T-helper 17 cell (primary cell): ENCODE data around the gene TMEM131. TPM values are rescaled to one million over a fixed set of nuclear protein-coding genes. Genes with fewer than 3 reads are reported as not detected.
A peak's percentile ranks its signal among the peaks of the same experiment; 100 is the strongest.
"Not testable (repeated sequence)": the region's sequence is repeated elsewhere in the genome, so short reads cannot be mapped to it uniquely, and the experiment has no call there.

Experiments used
- ATAC-seq: fragments of 150-1000 bp; cut with Tn5 transposase; 2 replicates; pipeline ENCODE4 v1.10.0; 2021; ENCODE audit warnings: mild to moderate bottlenecking, moderate library complexity
- DNase-seq, 3 donors: peaks; one replicate each; pipeline versions ENCODE4 v3.0.0 to v3.0.0-alpha.2; 2020 to 2021
- H3K9me3 ChIP-seq: one replicate; pipeline ENCODE4 v1.7.0; 2013; ENCODE audit warnings: low read length, mild to moderate bottlenecking; ENCODE audit not compliant: control insufficient read depth, poor library complexity, severe bottlenecking
- H3K27ac Mint-ChIP-seq: one replicate; pipeline ENCODE4 v1.8.0; 2022; ENCODE audit warnings: mild to moderate bottlenecking, moderate library complexity, mixed read lengths
- H3K27me3 Mint-ChIP-seq: one replicate; pipeline ENCODE4 v1.8.0; 2022; ENCODE audit warnings: mixed read lengths
- H3K36me3 Mint-ChIP-seq: one replicate; pipeline ENCODE4 v1.8.0; 2022; ENCODE audit warnings: low read depth, mixed read lengths
- H3K4me1 Mint-ChIP-seq: one replicate; pipeline ENCODE4 v1.8.0; 2022; ENCODE audit warnings: mild to moderate bottlenecking, mixed read lengths
- H3K4me3 Mint-ChIP-seq: one replicate; pipeline ENCODE4 v1.8.0; 2022; ENCODE audit warnings: mild to moderate bottlenecking, moderate library complexity, mixed read lengths
- total RNA-seq, 4 donors: library from RNA in 2 of 4; stranded (reverse) in 2 of 4; gene quantifications; one replicate each; pipeline ENCODE4 v1.2.3 and lab custom pipeline; 2022 to 2026

The TMEM131 gene
- total RNA-seq, 2 donors from 2014 or later, result 41.0 to 43.2 TPM

DNA sequence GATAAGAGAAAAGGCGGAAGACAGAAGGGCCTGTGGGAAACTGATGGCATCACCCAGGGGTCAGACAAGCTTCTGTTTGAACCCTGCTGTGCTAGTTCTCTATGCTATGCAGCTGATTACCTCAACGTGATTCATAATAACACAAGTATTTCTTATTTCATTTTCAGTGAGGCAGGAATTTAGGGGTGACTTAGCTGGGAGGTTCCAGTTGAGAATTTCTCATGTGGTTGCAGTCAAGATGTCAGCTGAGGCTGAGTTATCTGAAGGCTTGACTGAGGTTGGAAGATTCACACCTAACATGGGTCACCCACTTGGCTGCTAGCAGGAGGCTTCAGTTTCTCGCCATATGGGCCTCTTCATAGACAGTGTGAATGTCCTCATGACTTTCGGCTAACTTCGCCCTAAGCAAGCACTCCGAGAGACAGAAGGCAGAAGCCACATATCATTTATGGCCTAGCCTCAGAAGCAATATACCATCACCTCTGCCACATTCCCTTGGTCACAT, 34.0 kb upstream of the TMEM131 start:
- peaks cover 33% of the 10 kb centered on the region for H3K27me3 Mint-ChIP-seq

DNA sequence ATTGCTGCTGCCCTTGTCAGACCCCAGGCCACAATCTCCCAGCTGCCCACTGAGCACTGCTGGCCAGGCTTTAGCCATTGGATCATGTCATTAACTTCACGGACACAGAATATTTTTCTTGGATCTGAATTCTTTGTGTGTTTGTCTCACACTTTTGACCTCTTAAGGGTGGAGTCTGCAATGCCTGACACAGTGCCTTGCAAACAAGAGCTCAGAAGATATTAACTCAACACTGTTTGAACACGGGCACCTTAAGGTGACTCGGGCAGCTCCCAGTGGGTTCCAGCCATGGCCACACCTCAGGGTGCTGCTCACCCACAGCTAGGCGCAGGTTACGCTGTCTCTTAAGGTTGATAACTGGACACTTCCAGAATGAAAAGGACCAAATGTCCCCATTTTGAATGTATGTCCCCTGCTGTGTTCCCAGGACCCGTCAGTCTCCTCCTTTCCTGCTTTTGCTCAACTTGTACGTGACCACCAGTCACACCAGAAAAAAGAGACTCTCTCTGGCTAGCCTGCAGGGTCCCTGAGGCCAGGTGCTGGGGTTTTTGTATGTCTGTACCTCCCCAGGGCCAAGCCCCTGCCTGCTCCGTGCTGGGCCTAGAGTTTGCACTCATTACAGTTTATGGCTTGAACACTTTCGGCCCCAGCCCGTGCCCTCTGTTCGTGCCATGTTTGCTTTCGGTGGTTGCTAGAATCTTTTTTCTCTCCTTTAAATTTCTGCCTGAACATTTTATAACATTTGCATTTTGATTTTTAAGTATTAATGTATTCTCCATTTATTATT, 33.4 kb upstream of the TMEM131 start:
- Mint-ChIP-seq H3K27ac (peak overlapping the region; percentile 34), H3K4me1 (peaks cover 27% of the 10 kb centered on the region)
- DNase-seq, result no peak

More for the DNA sequence above, 34.0 kb upstream of the TMEM131 start:
- no peak overlapping the region for H3K27ac Mint-ChIP-seq
- ATAC-seq (no peak), DNase-seq (no peak)
- H3K4me1 Mint-ChIP-seq, result peaks cover 29% of the 10 kb centered on the region
- no peak overlapping the region for H3K4me3 Mint-ChIP-seq
- H3K9me3 ChIP-seq, result no peaks in the 10 kb centered on the region
- H3K36me3 Mint-ChIP-seq, result peaks cover 3% of the 10 kb centered on the region

GRCh38 chr2:98028101-98028561, 32.4 kb upstream of the TMEM131 start:
- H3K27me3 Mint-ChIP-seq, result peaks cover 26% of the 10 kb centered on the region
- DNase-seq (no peak), ATAC-seq (no peak)
- H3K4me3 Mint-ChIP-seq, result peak overlapping the region; percentile 4
- no peaks in the 10 kb centered on the region for H3K9me3 ChIP-seq
- H3K4me1 Mint-ChIP-seq, result peaks cover 26% of the 10 kb centered on the region
- peak overlapping the region; percentile 34 for H3K27ac Mint-ChIP-seq
- peaks cover 3% of the 10 kb centered on the region for H3K36me3 Mint-ChIP-seq

More for the DNA sequence above, 33.4 kb upstream of the TMEM131 start:
- Mint-ChIP-seq H3K27me3 (peaks cover 30% of the 10 kb centered on the region), H3K36me3 (peaks cover 3% of the 10 kb centered on the region), H3K4me3 (no peak overlapping the region)
- H3K9me3 ChIP-seq, result no peaks in the 10 kb centered on the region
- ATAC-seq, result no peak

DNA sequence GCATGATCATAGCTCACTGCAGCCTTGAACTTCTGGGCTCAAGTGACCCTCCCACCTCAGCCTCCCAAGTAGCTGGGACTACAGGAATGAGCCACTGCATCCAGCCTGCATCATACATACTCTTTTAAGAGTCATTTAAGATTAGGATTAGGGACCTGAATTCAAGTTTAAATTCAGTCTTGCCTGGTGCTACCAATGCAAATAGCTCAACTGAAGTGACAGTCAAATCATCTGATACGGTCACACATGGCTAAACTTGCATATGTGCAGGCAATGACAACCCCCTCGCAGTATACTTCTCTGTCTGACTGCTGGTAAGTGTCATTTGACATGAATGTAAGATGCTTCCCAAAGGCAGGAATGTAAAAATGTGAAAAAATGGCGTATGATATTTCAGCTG, 31.8 kb upstream of the TMEM131 start:
- Mint-ChIP-seq H3K4me1 (peaks cover 26% of the 10 kb centered on the region), H3K27me3 (peaks cover 31% of the 10 kb centered on the region), H3K36me3 (peaks cover 3% of the 10 kb centered on the region), H3K27ac (no peak overlapping the region), H3K4me3 (peak overlapping the region; percentile 71)
- peak; percentile 48 for ATAC-seq
- no peaks in the 10 kb centered on the region for H3K9me3 ChIP-seq
- no peak for DNase-seq

GRCh38 chr2:98026927-98027522, 31.3 kb upstream of the TMEM131 start:
- ATAC-seq, result peak; percentile 69
- peak overlapping the region; percentile 71 for H3K4me3 Mint-ChIP-seq
- peaks cover 3% of the 10 kb centered on the region for H3K36me3 Mint-ChIP-seq

GRCh38 chr2:98026292-98026691, 30.5 kb upstream of the TMEM131 start:
- peaks cover 34% of the 10 kb centered on the region for H3K27me3 Mint-ChIP-seq
- H3K4me1 Mint-ChIP-seq, result peaks cover 26% of the 10 kb centered on the region
- no peak for ATAC-seq
- peak overlapping the region; percentile 81 for H3K4me3 Mint-ChIP-seq
- H3K27ac Mint-ChIP-seq, result peak overlapping the region; percentile 82
- H3K36me3 Mint-ChIP-seq, result peaks cover 3% of the 10 kb centered on the region
- H3K9me3 ChIP-seq, result no peaks in the 10 kb centered on the region
- no peak for DNase-seq

More at GRCh38 chr2:98026927-98027522, 31.3 kb upstream of the TMEM131 start:
- DNase-seq, result no peak
- Mint-ChIP-seq H3K27me3 (peaks cover 34% of the 10 kb centered on the region), H3K27ac (no peak overlapping the region), H3K4me1 (peaks cover 26% of the 10 kb centered on the region)
- no peaks in the 10 kb centered on the region for H3K9me3 ChIP-seq

DNA sequence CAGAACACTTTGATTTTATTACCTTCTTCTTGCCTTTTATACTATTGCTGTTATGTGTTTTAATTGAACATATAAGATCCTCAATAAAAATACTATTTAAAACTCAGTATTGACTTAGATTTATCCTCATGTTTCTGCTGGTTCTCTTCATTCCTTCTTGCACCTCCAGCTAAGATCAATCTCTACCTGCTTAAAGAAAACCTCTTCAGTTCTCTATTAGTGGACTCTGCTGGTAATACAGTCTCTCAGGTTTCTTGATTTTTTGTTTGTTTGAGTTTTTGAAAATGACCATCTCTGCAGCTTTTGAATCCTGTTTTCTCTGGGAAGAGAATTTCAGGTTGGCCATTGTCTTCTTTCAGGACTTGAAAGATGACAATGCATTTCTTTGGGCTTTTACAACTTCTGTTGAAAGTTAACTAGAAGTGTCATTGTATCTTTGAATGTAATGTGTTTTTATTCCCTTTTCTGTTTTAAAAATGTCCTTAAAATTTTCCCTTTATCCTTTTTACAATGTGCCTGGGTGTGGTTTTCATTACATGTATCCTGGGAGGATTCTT, 29.8 kb upstream of the TMEM131 start:
- H3K36me3 Mint-ChIP-seq, result peaks cover 3% of the 10 kb centered on the region
- DNase-seq (no peak), ATAC-seq (no peak)
- no peak overlapping the region for H3K4me3 Mint-ChIP-seq
- peaks cover 34% of the 10 kb centered on the region for H3K27me3 Mint-ChIP-seq
- no peak overlapping the region for H3K27ac Mint-ChIP-seq
- peaks cover 26% of the 10 kb centered on the region for H3K4me1 Mint-ChIP-seq
- H3K9me3 ChIP-seq, result no peaks in the 10 kb centered on the region

GRCh38 chr2:98022067-98022466, 26.3 kb upstream of the TMEM131 start:
- H3K9me3 ChIP-seq, ATAC-seq, H3K36me3 Mint-ChIP-seq, H3K27ac Mint-ChIP-seq, DNase-seq, H3K4me3 Mint-ChIP-seq: not testable (repeated sequence)
- H3K27me3 Mint-ChIP-seq, result peaks cover 30% of the 10 kb centered on the region
- peaks cover 13% of the 10 kb centered on the region for H3K4me1 Mint-ChIP-seq

DNA sequence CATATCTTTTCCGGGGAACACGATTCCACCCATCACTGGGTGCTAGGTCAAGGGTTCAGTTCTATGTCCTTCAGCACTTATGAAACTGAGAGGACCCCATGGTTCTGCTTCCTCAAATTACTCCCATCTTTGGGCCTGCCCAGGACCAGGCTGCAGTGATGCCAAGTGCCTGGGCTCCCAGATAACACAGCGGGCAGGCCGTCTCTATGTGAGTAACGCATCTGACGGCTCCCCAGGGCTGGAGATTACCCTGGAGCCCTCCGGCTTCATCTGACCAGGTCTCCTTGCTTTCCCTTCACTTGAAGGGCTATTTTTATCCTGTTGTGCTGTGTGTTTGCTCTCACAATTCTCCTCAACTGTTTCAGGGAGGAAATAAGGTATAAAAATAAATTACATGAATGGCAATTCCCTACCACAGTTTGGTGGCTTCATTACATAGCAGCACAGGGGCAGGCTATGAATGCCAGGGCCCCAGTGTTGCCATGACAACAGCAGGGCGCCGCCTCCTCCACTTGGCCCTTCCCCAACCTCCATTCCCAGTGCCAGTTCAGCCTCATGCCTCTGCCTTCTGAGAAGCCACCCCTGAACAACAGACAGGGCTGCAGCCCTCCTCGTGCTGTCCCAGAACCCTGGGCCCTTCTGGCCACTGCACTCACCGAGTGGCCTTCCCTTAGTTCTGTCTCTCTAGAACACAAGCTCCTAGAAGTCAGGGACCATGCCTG, 25.4 kb upstream of the TMEM131 start:
- DNase-seq, result no peak
- no peaks in the 10 kb centered on the region for H3K9me3 ChIP-seq
- Mint-ChIP-seq H3K27ac (no peak overlapping the region), H3K27me3 (peaks cover 22% of the 10 kb centered on the region), H3K36me3 (peaks cover 3% of the 10 kb centered on the region), H3K4me1 (peaks cover 4% of the 10 kb centered on the region), H3K4me3 (no peak overlapping the region)
- ATAC-seq, result no peak

- DNase-seq, result no peak
- Mint-ChIP-seq H3K27ac (no peak overlapping the region), H3K27me3 (peaks cover 22% of the 10 kb centered on the region), H3K36me3 (peaks cover 3% of the 10 kb centered on the region), H3K4me3 (no peak overlapping the region), H3K4me1 (no peaks in the 10 kb centered on the region)
- ATAC-seq, result no peak
- no peaks in the 10 kb centered on the region for H3K9me3 ChIP-seq
Measured at GRCh38 chr2:98020516-98020915, 24.8 kb upstream of the TMEM131 start.

- Mint-ChIP-seq H3K4me1 (no peaks in the 10 kb centered on the region), H3K36me3 (peaks cover 10% of the 10 kb centered on the region), H3K4me3 (no peak overlapping the region), H3K27ac (no peak overlapping the region), H3K27me3 (peaks cover 21% of the 10 kb centered on the region)
- no peak for ATAC-seq
- DNase-seq, result no peak
- H3K9me3 ChIP-seq, result no peaks in the 10 kb centered on the region
Measured at GRCh38 chr2:98016908-98017670, 21.3 kb upstream of the TMEM131 start.

DNA sequence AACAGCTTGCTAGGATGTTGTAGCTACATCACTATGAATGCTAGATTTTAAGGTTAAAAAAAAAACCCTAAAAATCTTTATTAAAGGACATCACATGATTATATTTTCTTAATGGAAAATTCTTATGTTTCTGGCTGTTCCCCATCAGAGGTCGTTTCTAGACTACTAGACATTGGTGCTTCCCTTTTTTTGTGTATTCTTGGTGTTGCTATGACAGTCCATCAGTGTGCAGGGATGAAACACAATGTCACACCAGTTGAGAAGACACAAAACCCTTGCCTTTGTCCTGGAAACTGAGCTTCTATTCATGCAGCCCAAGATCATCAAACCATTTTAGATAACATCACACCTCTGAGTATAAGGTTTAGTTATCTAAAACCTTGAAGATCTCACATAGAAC, 19.9 kb upstream of the TMEM131 start:
- DNase-seq, result no peak
- no peak overlapping the region for H3K4me3 Mint-ChIP-seq
- H3K36me3 Mint-ChIP-seq, result peaks cover 15% of the 10 kb centered on the region
- no peak for ATAC-seq
- peaks cover 28% of the 10 kb centered on the region for H3K27me3 Mint-ChIP-seq
- peaks cover 4% of the 10 kb centered on the region for H3K4me1 Mint-ChIP-seq
- no peaks in the 10 kb centered on the region for H3K9me3 ChIP-seq
- H3K27ac Mint-ChIP-seq, result no peak overlapping the region
